NCI-H128 (cell line): ENCODE data around the gene TSPAN32.
A peak's percentile ranks its signal among the peaks of the same experiment; 100 is the strongest.

Source experiments
- DNase-seq: peaks from one replicate; lab custom pipeline; 2025; ENCODE audit not compliant: unreplicated experiment; lab: John Stamatoyannopoulos, UW

The TSPAN32 gene

GRCh38 chr11:2266586-2267305 lies 35.1 kb upstream of the TSPAN32 start:
- no peak for DNase-seq

- DNase-seq: no peak
These were observed 34.4 kb upstream of the TSPAN32 start for GRCh38 chr11:2267306-2267850.

GRCh38 chr11:2267851-2268728 lies 33.7 kb upstream of the TSPAN32 start:
- DNase-seq: no peak

GRCh38 chr11:2268729-2269600 lies 32.8 kb upstream of the TSPAN32 start:
- no peak for DNase-seq

- peak; percentile 16 for DNase-seq
These were observed 32.1 kb upstream of the TSPAN32 start for GRCh38 chr11:2269601-2270321.

GRCh38 chr11:2270322-2271076 lies 31.3 kb upstream of the TSPAN32 start, which contains the start of gene ASCL2:
Gene ASCL2, minus strand, starts transcription at chr11:2270588. Its CDS starts 256 bp downstream, at chr11:2270332.
- DNase-seq: no peak

GRCh38 chr11:2271077-2271326 lies 30.8 kb upstream of the TSPAN32 start:
- DNase-seq: no peak

- DNase-seq: no peak
These were observed 30.2 kb upstream of the TSPAN32 start for GRCh38 chr11:2271327-2272227.

GRCh38 chr11:2272228-2272945 lies 29.4 kb upstream of the TSPAN32 start:
- no peak for DNase-seq

GRCh38 chr11:2272946-2273280 lies 28.9 kb upstream of the TSPAN32 start:
- DNase-seq: no peak

- no peak for DNase-seq
These were observed 28.5 kb upstream of the TSPAN32 start for GRCh38 chr11:2273311-2273710.

- DNase-seq: no peak
These were observed 28.0 kb upstream of the TSPAN32 start for GRCh38 chr11:2273771-2274170.

GRCh38 chr11:2275334-2276279 lies 26.2 kb upstream of the TSPAN32 start:
- no peak for DNase-seq

GRCh38 chr11:2276280-2277007 lies 25.4 kb upstream of the TSPAN32 start:
- DNase-seq: no peak

GRCh38 chr11:2277008-2277346 lies 24.8 kb upstream of the TSPAN32 start:
- no peak for DNase-seq

- DNase-seq: no peak
These were observed 23.8 kb upstream of the TSPAN32 start for GRCh38 chr11:2277933-2278523.
